HG03097 (cell line): ENCODE measurements around the gene CCDC158.
"Not testable (repeated sequence)": the region's sequence is repeated elsewhere in the genome, so short reads cannot be mapped to it uniquely, and the experiment has no call there.

ENCODE experiments used
- ATAC-seq: cut with Tn5 transposase; IDR thresholded peaks from one replicate; pipeline ENCODE4 v1.9.1; 2021; ENCODE audit not compliant: unreplicated experiment, low FRiP score

The CCDC158 gene

GRCh38 chr4:76420762-76421581 lies at the start of gene CCDC158:
CCDC158 (minus strand) TSS chr4:76421141; CDS start chr4:76403207, 17,934 bp downstream.
- ATAC-seq: no peak

GRCh38 chr4:76470532-76470931 lies 49.6 kb upstream of the CCDC158 start:
- ATAC-seq: no peak

- no peak for ATAC-seq
These were observed 49.1 kb upstream of the CCDC158 start for GRCh38 chr4:76470064-76470463.

- no peak for ATAC-seq
These were observed 42.6 kb upstream of the CCDC158 start for GRCh38 chr4:76463568-76463967.

- no peak for ATAC-seq
These were observed 38.4 kb upstream of the CCDC158 start for GRCh38 chr4:76459291-76459723.

GRCh38 chr4:76458825-76459224 lies 37.9 kb upstream of the CCDC158 start:
- ATAC-seq: no peak

GRCh38 chr4:76458297-76458696 lies 37.4 kb upstream of the CCDC158 start:
- no peak for ATAC-seq

GRCh38 chr4:76457885-76458284 lies 36.9 kb upstream of the CCDC158 start:
- no peak for ATAC-seq

GRCh38 chr4:76454073-76454472 lies 33.1 kb upstream of the CCDC158 start:
- not testable (repeated sequence) for ATAC-seq

GRCh38 chr4:76453232-76453631 lies 32.3 kb upstream of the CCDC158 start:
- ATAC-seq: no peak

GRCh38 chr4:76449833-76450232 lies 28.9 kb upstream of the CCDC158 start:
- ATAC-seq: no peak

GRCh38 chr4:76449362-76449767 lies 28.4 kb upstream of the CCDC158 start:
- no peak for ATAC-seq

GRCh38 chr4:76448211-76448610 lies 27.3 kb upstream of the CCDC158 start:
- no peak for ATAC-seq

GRCh38 chr4:76447393-76447851 lies 26.5 kb upstream of the CCDC158 start:
- no peak for ATAC-seq

- no peak for ATAC-seq
These were observed 25.0 kb upstream of the CCDC158 start for GRCh38 chr4:76445911-76446310.

GRCh38 chr4:76443376-76443775 lies 22.4 kb upstream of the CCDC158 start:
- ATAC-seq: no peak

GRCh38 chr4:76442807-76443206 lies 21.9 kb upstream of the CCDC158 start:
- ATAC-seq: no peak

- ATAC-seq: no peak
These were observed 20.9 kb upstream of the CCDC158 start for GRCh38 chr4:76441881-76442280.

- ATAC-seq: no peak
These were observed 18.6 kb upstream of the CCDC158 start for GRCh38 chr4:76439491-76439890.

GRCh38 chr4:76435528-76436319 lies 14.8 kb upstream of the CCDC158 start:
- no peak for ATAC-seq

GRCh38 chr4:76434901-76435527 lies 14.1 kb upstream of the CCDC158 start, which contains the start of gene SHROOM3:
SHROOM3 (plus strand) TSS chr4:76435229; CDS start chr4:76436053, 824 bp downstream.
- ATAC-seq: no peak
